ENCODE measurements around the gene PCNX2. TPM values are rescaled to one million over a fixed set of nuclear protein-coding genes. Genes with fewer than 3 reads are reported as not detected.
"Not testable (repeated sequence)": the region's sequence is repeated elsewhere in the genome, so short reads cannot be mapped to it uniquely, and the experiment has no call there.

Gene PCNX2
- total RNA-seq, 2 experiments from 2014 or later: 17.7 to 18.6 TPM

- H3K27me3 Mint-ChIP-seq (ENCODE audit: low read depth): no peaks in the 10 kb centered on the region
- no peak for DNase-seq
- H3K36me3 Mint-ChIP-seq (ENCODE audit: low read depth): peaks cover 17% of the 10 kb centered on the region
- ChIA-PET CTCF (no interaction called here), POLR2A (no interaction called here)
- no peak for ATAC-seq
- H3K9me3 Mint-ChIP-seq (ENCODE audit: insufficient read depth): no peaks in the 10 kb centered on the region
- H3K27ac Mint-ChIP-seq: no peak overlapping the region
- H3K4me1 Mint-ChIP-seq (ENCODE audit: low read depth): no peaks in the 10 kb centered on the region
- H3K4me3 Mint-ChIP-seq: no peak overlapping the region
Observed at GRCh38 chr1:233208687-233209086, 86.8 kb downstream of the PCNX2 start.

DNA sequence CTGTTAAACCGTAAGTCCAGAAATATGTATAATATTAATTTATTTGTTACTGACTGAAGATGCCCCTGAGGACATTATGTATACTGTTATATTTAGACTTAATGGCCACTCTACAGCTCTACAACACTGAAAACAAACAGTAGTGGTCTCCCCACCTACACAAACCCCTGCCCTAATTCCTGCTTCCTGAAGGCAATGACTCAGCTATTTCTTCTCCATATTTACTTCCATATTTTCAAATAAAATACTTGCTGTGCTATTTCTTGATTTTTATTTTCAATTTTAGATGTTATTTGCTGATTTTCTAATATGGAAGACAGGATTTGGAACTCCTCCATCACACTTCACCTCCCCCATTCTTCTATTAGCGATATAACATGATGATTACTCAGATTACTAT is 97.6 kb downstream of the PCNX2 start:
- ChIA-PET POLR2A (no interaction called here), CTCF (no interaction called here)
- H3K4me3 Mint-ChIP-seq: no peak overlapping the region
- H3K9me3 Mint-ChIP-seq (ENCODE audit: insufficient read depth): peaks cover 12% of the 10 kb centered on the region
- no peaks in the 10 kb centered on the region for H3K27me3 Mint-ChIP-seq (ENCODE audit: low read depth)
- H3K27ac Mint-ChIP-seq: no peak overlapping the region
- no peak for DNase-seq
- ATAC-seq: no peak
- H3K36me3 Mint-ChIP-seq (ENCODE audit: low read depth): peaks cover 59% of the 10 kb centered on the region
- no peaks in the 10 kb centered on the region for H3K4me1 Mint-ChIP-seq (ENCODE audit: low read depth)

DNA sequence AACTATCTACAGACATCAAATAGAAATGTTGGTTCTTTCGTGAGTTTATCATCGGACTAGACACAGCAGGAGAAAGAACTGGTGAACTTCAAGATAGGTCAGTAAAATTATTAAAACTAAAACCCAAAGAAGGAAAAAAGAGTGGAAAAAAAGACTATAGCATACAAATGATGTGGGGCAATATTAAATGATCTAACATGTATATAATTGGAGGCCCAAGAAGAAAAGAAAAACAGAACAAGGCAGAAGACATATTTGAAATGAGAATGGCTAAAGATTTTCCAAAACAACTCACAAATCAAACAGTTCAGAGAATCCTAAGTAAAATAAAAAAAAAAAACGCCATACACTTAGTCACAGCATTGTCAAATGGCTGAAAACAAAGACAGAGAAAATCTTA is 101.8 kb downstream of the PCNX2 start:
- Mint-ChIP-seq H3K27me3 (ENCODE audit: low read depth) (no peaks in the 10 kb centered on the region), H3K36me3 (ENCODE audit: low read depth) (peaks cover 45% of the 10 kb centered on the region), H3K27ac (no peak overlapping the region), H3K4me1 (ENCODE audit: low read depth) (no peaks in the 10 kb centered on the region), H3K4me3 (no peak overlapping the region), H3K9me3 (ENCODE audit: insufficient read depth) (peaks cover 12% of the 10 kb centered on the region)
- ATAC-seq: no peak
- ChIA-PET POLR2A (interaction anchor here (0.5 kb wide), 1 partner anchor 31 kb away, joined by 3 read pairs; no protein-coding TSS in a partner anchor), CTCF (no interaction called here)
- DNase-seq: no peak

DNA sequence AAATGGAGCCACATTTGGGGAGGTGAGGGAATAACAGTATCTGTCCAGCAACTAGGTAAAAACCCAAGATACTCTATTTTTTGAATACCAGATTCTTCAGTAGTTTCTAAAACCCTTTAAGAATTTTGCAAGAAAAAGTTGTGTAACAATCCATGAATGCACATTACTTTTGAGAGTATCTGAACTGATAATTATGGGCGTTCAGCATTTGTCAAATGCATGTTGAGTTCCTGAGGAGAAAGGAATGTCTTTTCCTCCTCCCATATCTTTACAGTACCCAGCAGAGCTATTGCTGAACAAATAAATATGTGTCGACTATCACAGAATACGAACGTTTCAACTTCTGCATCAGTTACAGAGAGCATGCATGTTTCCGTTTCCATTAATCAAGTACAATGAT is 104.5 kb downstream of the PCNX2 start:
- Mint-ChIP-seq H3K4me3 (no peak overlapping the region), H3K4me1 (ENCODE audit: low read depth) (no peaks in the 10 kb centered on the region), H3K27ac (no peak overlapping the region), H3K36me3 (ENCODE audit: low read depth) (peaks cover 28% of the 10 kb centered on the region), H3K27me3 (ENCODE audit: low read depth) (no peaks in the 10 kb centered on the region), H3K9me3 (ENCODE audit: insufficient read depth) (peaks cover 12% of the 10 kb centered on the region)
- DNase-seq: no peak
- ChIA-PET CTCF (no interaction called here), POLR2A (no interaction called here)
- ATAC-seq: no peak

GRCh38 chr1:233189526-233189925 is 106.0 kb downstream of the PCNX2 start:
- Mint-ChIP-seq H3K36me3 (ENCODE audit: low read depth) (peaks cover 19% of the 10 kb centered on the region), H3K27ac (no peak overlapping the region), H3K9me3 (ENCODE audit: insufficient read depth) (peaks cover 8% of the 10 kb centered on the region), H3K4me1 (ENCODE audit: low read depth) (no peaks in the 10 kb centered on the region), H3K27me3 (ENCODE audit: low read depth) (no peaks in the 10 kb centered on the region), H3K4me3 (no peak overlapping the region)
- POLR2A ChIA-PET: no interaction called here
- ATAC-seq (no peak), DNase-seq (no peak)
- CTCF ChIA-PET: no interaction called here

DNA sequence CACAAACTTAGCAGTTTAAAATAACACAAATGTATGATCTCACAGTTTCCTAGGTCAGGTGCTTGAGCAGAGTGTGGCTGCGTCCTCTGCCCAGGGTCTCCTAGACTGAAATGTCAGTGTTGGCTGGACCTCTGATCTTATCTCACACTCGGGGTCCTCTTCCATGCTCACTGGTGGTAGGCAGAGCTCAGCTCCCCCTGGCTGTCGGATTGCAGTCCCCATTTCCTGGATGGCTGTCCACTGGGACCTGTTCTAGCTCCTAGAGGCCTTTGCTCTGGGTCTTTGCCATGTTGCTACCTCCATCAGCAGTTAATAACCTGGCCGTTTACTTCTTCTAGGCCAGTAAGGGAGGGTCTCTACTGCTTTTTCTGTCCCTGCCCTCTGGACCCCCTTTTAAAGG is 107.5 kb downstream of the PCNX2 start:
- no peaks in the 10 kb centered on the region for H3K4me1 Mint-ChIP-seq (ENCODE audit: low read depth)
- peaks cover 12% of the 10 kb centered on the region for H3K36me3 Mint-ChIP-seq (ENCODE audit: low read depth)
- ChIA-PET CTCF (no interaction called here), POLR2A (no interaction called here)
- DNase-seq: no peak
- ATAC-seq: no peak
- no peaks in the 10 kb centered on the region for H3K27me3 Mint-ChIP-seq (ENCODE audit: low read depth)
- H3K27ac Mint-ChIP-seq: no peak overlapping the region
- H3K4me3 Mint-ChIP-seq: no peak overlapping the region
- no peaks in the 10 kb centered on the region for H3K9me3 Mint-ChIP-seq (ENCODE audit: insufficient read depth)

GRCh38 chr1:233183226-233184020 is 112.1 kb downstream of the PCNX2 start:
- DNase-seq: no peak
- peaks cover 35% of the 10 kb centered on the region for H3K36me3 Mint-ChIP-seq (ENCODE audit: low read depth)
- H3K9me3 Mint-ChIP-seq (ENCODE audit: insufficient read depth): peaks cover 6% of the 10 kb centered on the region
- POLR2A ChIA-PET: no interaction called here
- H3K27me3 Mint-ChIP-seq (ENCODE audit: low read depth): no peaks in the 10 kb centered on the region
- CTCF ChIA-PET: no interaction called here
- no peak for ATAC-seq
- H3K27ac Mint-ChIP-seq: no peak overlapping the region
- peaks cover 8% of the 10 kb centered on the region for H3K4me1 Mint-ChIP-seq (ENCODE audit: low read depth)
- no peak overlapping the region for H3K4me3 Mint-ChIP-seq

GRCh38 chr1:233182587-233182986 is 112.9 kb downstream of the PCNX2 start:
- POLR2A ChIA-PET: no interaction called here
- Mint-ChIP-seq H3K36me3 (ENCODE audit: low read depth) (peaks cover 44% of the 10 kb centered on the region), H3K4me3 (no peak overlapping the region), H3K27me3 (ENCODE audit: low read depth) (no peaks in the 10 kb centered on the region), H3K9me3 (ENCODE audit: insufficient read depth) (peaks cover 9% of the 10 kb centered on the region), H3K27ac (no peak overlapping the region), H3K4me1 (ENCODE audit: low read depth) (peaks cover 8% of the 10 kb centered on the region)
- CTCF ChIA-PET: no interaction called here
- no peak for ATAC-seq
- no peak for DNase-seq

DNA sequence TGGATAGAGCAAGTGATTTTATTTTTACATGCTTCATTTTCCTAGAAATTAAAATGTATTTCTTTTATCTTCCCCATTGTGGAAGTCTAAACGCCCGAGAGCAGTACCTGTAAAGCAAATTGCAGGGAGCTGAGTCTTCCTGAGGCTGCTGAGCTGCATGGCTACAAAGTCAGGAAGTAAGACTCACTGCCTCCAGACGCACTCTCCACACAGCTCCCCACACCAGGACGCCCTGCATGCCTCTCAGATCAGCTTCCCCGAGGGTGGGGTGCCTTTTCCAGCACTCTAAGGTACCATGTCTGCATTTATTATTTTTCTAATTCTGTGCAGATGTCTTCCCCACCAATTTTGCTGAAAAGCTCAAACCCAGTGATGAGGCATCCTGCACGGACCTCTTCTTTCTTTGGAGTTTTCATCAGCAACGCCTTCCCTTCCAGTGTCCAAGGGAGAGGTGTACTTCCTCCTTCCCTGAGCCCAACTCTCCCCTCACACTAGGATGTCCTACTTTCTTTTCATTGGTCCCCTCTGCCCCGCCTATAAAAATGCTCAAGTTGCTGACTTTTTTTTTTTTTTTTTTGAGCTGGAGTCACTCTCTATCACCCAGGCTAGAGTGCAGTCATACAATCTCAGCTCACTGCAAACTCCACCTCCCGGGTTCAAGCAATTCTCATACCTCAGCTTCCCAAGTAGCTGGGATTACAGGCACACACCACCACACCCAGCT is 114.7 kb downstream of the PCNX2 start:
- Mint-ChIP-seq H3K9me3 (ENCODE audit: insufficient read depth) (peaks cover 16% of the 10 kb centered on the region), H3K4me3 (no peak overlapping the region), H3K36me3 (ENCODE audit: low read depth) (peaks cover 57% of the 10 kb centered on the region), H3K27me3 (ENCODE audit: low read depth) (no peaks in the 10 kb centered on the region), H3K27ac (no peak overlapping the region), H3K4me1 (ENCODE audit: low read depth) (peaks cover 8% of the 10 kb centered on the region)
- ChIA-PET POLR2A (no interaction called here), CTCF (interaction anchor here (0.7 kb wide), 1 partner anchor 885 kb away, joined by 3 read pairs; no protein-coding TSS in a partner anchor)
- no peak for DNase-seq
- no peak for ATAC-seq

GRCh38 chr1:233179638-233180037 is 115.9 kb downstream of the PCNX2 start:
- POLR2A ChIA-PET; H3K4me3 Mint-ChIP-seq; H3K4me1 Mint-ChIP-seq (ENCODE audit: low read depth); CTCF ChIA-PET; DNase-seq; H3K27me3 Mint-ChIP-seq (ENCODE audit: low read depth); ATAC-seq: not testable (repeated sequence)
- Mint-ChIP-seq H3K36me3 (ENCODE audit: low read depth) (peaks cover 67% of the 10 kb centered on the region), H3K9me3 (ENCODE audit: insufficient read depth) (peaks cover 16% of the 10 kb centered on the region), H3K27ac (peak overlapping the region; percentile 37)

GRCh38 chr1:233172201-233172600 is 123.3 kb downstream of the PCNX2 start:
- H3K4me1 Mint-ChIP-seq (ENCODE audit: low read depth): no peaks in the 10 kb centered on the region
- POLR2A ChIA-PET: no interaction called here
- H3K27me3 Mint-ChIP-seq (ENCODE audit: low read depth): no peaks in the 10 kb centered on the region

DNA sequence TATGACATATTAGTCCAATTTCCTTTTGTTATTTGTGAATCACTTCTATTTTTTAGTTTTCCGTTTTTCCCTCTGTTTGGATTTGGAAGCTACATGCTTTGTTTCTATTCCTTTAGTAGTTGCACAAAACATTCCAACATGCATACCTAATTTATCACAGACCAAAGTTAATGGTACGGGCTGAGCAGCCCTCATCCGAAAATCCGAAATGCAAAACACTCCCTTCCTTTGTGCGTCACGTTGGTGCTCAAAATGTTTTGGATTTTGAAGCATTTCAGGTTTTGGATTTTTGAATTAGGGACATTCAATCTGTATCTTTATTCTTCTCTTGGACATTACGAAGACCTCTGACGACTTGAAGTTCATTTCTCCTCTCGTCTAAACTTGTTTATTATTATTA is 124.8 kb downstream of the PCNX2 start:
- H3K27ac Mint-ChIP-seq: no peak overlapping the region
- peaks cover 33% of the 10 kb centered on the region for H3K36me3 Mint-ChIP-seq (ENCODE audit: low read depth)
- H3K9me3 Mint-ChIP-seq (ENCODE audit: insufficient read depth): peaks cover 7% of the 10 kb centered on the region
- H3K27me3 Mint-ChIP-seq (ENCODE audit: low read depth): no peaks in the 10 kb centered on the region
- ChIA-PET POLR2A (no interaction called here), CTCF (no interaction called here)
- DNase-seq (no peak), ATAC-seq (no peak)
- H3K4me1 Mint-ChIP-seq (ENCODE audit: low read depth): no peaks in the 10 kb centered on the region
- H3K4me3 Mint-ChIP-seq: no peak overlapping the region

More at GRCh38 chr1:233172201-233172600, 123.3 kb downstream of the PCNX2 start:
- Mint-ChIP-seq H3K4me3 (no peak overlapping the region), H3K36me3 (ENCODE audit: low read depth) (peaks cover 43% of the 10 kb centered on the region), H3K27ac (no peak overlapping the region), H3K9me3 (ENCODE audit: insufficient read depth) (peaks cover 10% of the 10 kb centered on the region)
- no peak for ATAC-seq
- DNase-seq: no peak
- CTCF ChIA-PET: no interaction called here

Data from activated CD8-positive, alpha-beta T cell treated with anti-CD3 and anti-CD28 coated beads, Interleukin-2, amount 10 ng/mL, durations not matched to agents 7 days and 5 days (primary cell).